Kidney (tissue), 14 donors: ENCODE measurements around the gene SETDB2. TPM values are rescaled to one million over a fixed set of nuclear protein-coding genes. Genes with fewer than 3 reads are reported as not detected.

ENCODE experiments used
- DNase-seq, 5 donors: peaks; one replicate each; pipeline ENCODE4 v3.0.0-alpha.2; 2013 to 2020
- FAIRE-seq: peaks from 2 replicates; lab custom pipeline; 2012; peaks lifted over from hg19 to GRCh38; lab: Jason Lieb, UNC
- H3K27ac ChIP-seq, 2 donors: one replicate each; pipeline ENCODE4 v1.7.0; 2013; ENCODE audit warnings: low read depth in 2 of 2, low read length in 2 of 2, inconsistent platforms in 1 of 2
- H3K27me3 ChIP-seq: one replicate; pipeline ENCODE4 v1.7.1; 2013; ENCODE audit warnings: low read length, inconsistent platforms; ENCODE audit not compliant: control insufficient read depth, insufficient read depth
- H3K36me3 ChIP-seq, 3 donors: one replicate each; pipeline versions ENCODE4 v1.7.0 to v1.7.1; 2013; ENCODE audit warnings: low read length in 3 of 3, control low read depth in 1 of 3, inconsistent platforms in 1 of 3; ENCODE audit not compliant: insufficient read depth in 3 of 3, control insufficient read depth in 2 of 3
- H3K4me1 ChIP-seq, 3 donors: one replicate each; pipeline versions ENCODE4 v1.7.0 to v1.7.1; 2013; ENCODE audit warnings: low read length in 3 of 3, inconsistent platforms in 1 of 3, low read depth in 1 of 3; ENCODE audit not compliant: control insufficient read depth in 2 of 3, insufficient read depth in 2 of 3
- H3K4me3 ChIP-seq, 3 donors: one replicate each; pipeline versions ENCODE4 v1.7.0 to v1.8.1; 2013; ENCODE audit warnings: low read length in 3 of 3, control low read depth in 1 of 3, inconsistent platforms in 1 of 3
- H3K9ac ChIP-seq, 3 donors: one replicate each; pipeline versions ENCODE4 v1.7.0 to v1.7.1; 2013; ENCODE audit warnings: low read length in 3 of 3, control low read depth in 1 of 3, inconsistent platforms in 1 of 3
- H3K9me3 ChIP-seq, 3 donors: one replicate each; pipeline versions ENCODE4 v1.7.0 to v1.7.1; 2013; ENCODE audit warnings: low read length in 3 of 3, control low read depth in 1 of 3, inconsistent platforms in 1 of 3; ENCODE audit not compliant: control insufficient read depth in 2 of 3, insufficient read depth in 1 of 3
- intact Hi-C: fragments of 100-400 bp; cut with DNase I; formaldehyde crosslinking; loops from one replicate; pipeline ENCODE4 v1.11.1; 2022
- polyA plus RNA-seq: library from polyadenylated mRNA; stranded (reverse); fragments of 350-450 nt; fragmentation: Illumina TruSeq; extraction: RNeasy Lipid Tissue Mini Kit (QIAGEN cat#74804); gene quantifications from one replicate; pipeline ENCODE4 v1.2.3, GENCODE V29; 2014; ENCODE audit warnings: low read depth, low replicate concordance; ENCODE audit not compliant: insufficient read depth
- total RNA-seq: library from RNA; stranded (reverse); fragmentation: NEBNext Ultra II Directional; extraction: Animal tissue kit (Norgen Biotek cat#: 25700); gene quantifications from one replicate; pipeline ENCODE4 v1.2.1, GENCODE V29; 2021
- TF ChIP-seq, protein P1 (sequence below): IDR thresholded peaks from 3 replicates; pipeline ENCODE4 v1.5.1; 2012; ENCODE audit warnings: mild to moderate bottlenecking, moderate library complexity, borderline replicate concordance; ENCODE audit not compliant: insufficient read depth; ENCODE audit errors: extremely low read depth
- donor health status: control.
- donor health status: control.
- donor health status: control.
- donor health status: control.
- donor health status: control.
- donor health status: DM: yes; HTN: yes; CAD: no.
- donor health status: Normal renal cell carcinoma (clear cell type).

SETDB2 gene
- total and polyA plus RNA-seq, 2 donors from 2014 or later: 5.7 to 15.1 TPM

DNA sequence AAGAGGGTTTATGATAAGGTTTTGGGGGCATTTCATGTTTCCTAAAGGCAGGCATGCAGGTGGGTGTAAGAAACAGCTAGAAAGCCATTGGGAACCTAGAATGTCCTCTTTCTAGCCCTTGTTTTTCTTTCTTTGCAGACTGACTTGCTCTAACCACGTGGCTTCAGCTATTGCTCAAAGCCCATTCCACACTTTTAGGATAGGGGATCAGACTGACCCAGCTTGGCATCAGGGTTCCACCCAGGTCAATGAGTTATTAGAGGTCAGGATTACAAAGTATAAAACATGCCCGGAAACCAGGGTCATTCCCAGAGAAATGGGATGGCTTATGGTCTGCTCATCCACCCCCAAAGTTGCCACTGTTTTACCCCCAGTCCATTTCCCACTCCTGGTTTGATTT is 68.5 kb downstream of the SETDB2 start:
- Histone ChIP-seq H3K36me3 (peaks cover 0 to 13% (median 9%) of the 10 kb centered on the region in 3 donors), H3K4me1 (no peaks in the 10 kb centered on the region), H3K27ac (no peak overlapping the region), H3K9ac (no peak overlapping the region), H3K9me3 (no peaks in the 10 kb centered on the region), H3K4me3 (no peak overlapping the region), H3K27me3 (no peaks in the 10 kb centered on the region)
- no peak for FAIRE-seq
- intact Hi-C loops: no loop called here
- no peak for DNase-seq
- TF ChIP-seq, protein P1, sequence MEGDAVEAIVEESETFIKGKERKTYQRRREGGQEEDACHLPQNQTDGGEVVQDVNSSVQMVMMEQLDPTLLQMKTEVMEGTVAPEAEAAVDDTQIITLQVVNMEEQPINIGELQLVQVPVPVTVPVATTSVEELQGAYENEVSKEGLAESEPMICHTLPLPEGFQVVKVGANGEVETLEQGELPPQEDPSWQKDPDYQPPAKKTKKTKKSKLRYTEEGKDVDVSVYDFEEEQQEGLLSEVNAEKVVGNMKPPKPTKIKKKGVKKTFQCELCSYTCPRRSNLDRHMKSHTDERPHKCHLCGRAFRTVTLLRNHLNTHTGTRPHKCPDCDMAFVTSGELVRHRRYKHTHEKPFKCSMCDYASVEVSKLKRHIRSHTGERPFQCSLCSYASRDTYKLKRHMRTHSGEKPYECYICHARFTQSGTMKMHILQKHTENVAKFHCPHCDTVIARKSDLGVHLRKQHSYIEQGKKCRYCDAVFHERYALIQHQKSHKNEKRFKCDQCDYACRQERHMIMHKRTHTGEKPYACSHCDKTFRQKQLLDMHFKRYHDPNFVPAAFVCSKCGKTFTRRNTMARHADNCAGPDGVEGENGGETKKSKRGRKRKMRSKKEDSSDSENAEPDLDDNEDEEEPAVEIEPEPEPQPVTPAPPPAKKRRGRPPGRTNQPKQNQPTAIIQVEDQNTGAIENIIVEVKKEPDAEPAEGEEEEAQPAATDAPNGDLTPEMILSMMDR: no peak

DNA sequence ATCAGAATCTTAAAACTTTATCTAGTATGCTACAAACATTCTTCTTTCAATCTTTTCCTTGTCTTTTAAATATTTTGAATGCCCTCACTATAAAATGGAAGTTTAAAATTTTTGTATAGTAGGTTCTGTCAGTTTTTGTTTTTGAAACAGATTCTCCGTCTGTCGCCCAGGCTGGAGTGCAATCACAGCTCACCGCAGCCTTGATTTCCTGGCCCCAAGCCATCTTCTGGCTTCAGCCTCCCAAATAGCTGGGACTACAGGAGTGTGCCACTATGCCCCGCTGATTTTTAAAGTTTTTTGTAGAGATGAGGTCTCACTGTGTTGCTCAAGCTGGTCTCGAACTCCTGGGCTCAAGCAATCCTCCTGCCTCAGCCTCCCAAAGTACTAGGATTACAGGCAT is 72.4 kb downstream of the SETDB2 start:
- no peak for DNase-seq
- FAIRE-seq: no peak
- TF ChIP-seq, protein P1: no peak
- Histone ChIP-seq H3K4me3 (no peak overlapping the region), H3K4me1 (no peaks in the 10 kb centered on the region), H3K9me3 (no peaks in the 10 kb centered on the region), H3K27ac (no peak overlapping the region), H3K36me3 (peaks cover under 1 to 17% (median 11%) of the 10 kb centered on the region in 3 donors), H3K27me3 (no peaks in the 10 kb centered on the region), H3K9ac (no peak overlapping the region)
- intact Hi-C loops: no loop called here

DNA sequence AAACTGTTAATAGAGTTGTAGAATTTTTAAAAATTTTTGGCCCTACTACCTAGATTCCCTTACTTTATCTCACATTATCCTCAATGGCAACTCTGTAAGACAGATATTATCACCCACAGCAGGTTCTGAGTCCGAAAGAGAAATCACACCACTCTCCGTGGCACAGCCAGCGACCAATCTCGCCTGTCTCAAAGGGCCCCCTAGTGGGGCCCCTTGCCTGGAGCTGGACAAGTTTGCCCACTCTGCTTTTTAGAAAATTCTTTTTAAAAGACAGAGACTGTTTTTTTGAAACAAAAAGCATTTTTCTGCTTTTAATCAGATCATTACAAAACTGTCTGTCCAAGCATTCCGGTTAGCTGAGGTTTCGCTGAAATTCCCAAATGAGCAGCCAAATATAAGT is 73.4 kb downstream of the SETDB2 start:
- Histone ChIP-seq H3K27me3 (no peaks in the 10 kb centered on the region), H3K9me3 (no peaks in the 10 kb centered on the region), H3K9ac (no peak overlapping the region), H3K27ac (no peak overlapping the region), H3K36me3 (peaks cover 2 to 17% (median 15%) of the 10 kb centered on the region in 3 donors), H3K4me3 (no peak overlapping the region), H3K4me1 (no peaks in the 10 kb centered on the region)
- intact Hi-C loops: no loop called here
- FAIRE-seq (no peak), DNase-seq (no peak)
- TF ChIP-seq, protein P1: no peak

DNA sequence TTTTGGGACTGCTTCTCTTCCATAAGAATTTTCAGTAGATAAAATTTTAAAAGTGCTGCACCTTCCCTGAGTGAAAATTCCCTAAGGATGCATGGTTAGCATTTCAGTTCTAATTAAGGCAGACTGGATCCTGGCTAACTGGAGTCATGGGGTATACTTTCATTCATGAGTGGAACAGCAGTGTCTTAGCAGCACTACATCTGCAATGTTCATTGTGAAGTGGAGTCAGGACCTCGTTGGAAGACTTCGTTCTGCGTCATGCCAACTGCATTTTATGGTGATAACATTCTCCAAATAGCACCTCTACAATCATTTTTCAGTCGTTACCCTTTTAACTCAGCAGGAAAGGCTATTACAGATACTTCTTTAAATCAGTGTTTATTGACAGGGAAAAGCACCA is 77.2 kb downstream of the SETDB2 start:
- Histone ChIP-seq H3K9me3 (no peaks in the 10 kb centered on the region), H3K27ac (no peak overlapping the region), H3K4me1 (no peaks in the 10 kb centered on the region), H3K9ac (no peak overlapping the region), H3K36me3 (peaks cover 2 to 7% (median 4%) of the 10 kb centered on the region in 3 donors), H3K4me3 (no peak overlapping the region), H3K27me3 (no peaks in the 10 kb centered on the region)
- TF ChIP-seq, protein P1: no peak
- FAIRE-seq: no peak
- intact Hi-C loops: no loop called here
- DNase-seq: no peak
